Glutamatergic neuron (in vitro differentiated cells): ENCODE measurements around the gene UGGT2. TPM values are rescaled to one million over a fixed set of nuclear protein-coding genes. Genes with fewer than 3 reads are reported as not detected.
A peak's percentile ranks its signal among the peaks of the same experiment; 100 is the strongest.
"Not testable (repeated sequence)": the region's sequence is repeated elsewhere in the genome, so short reads cannot be mapped to it uniquely, and the experiment has no call there.

Experiments
- DNase-seq: peaks from one replicate; pipeline ENCODE4 v3.0.0; 2022
- H3K27ac Mint-ChIP-seq: one replicate; pipeline ENCODE4 v1.8.0; 2020; ENCODE audit warnings: mild to moderate bottlenecking, mixed read lengths, inconsistent platforms; ENCODE audit not compliant: unreplicated experiment
- H3K27me3 Mint-ChIP-seq: one replicate; pipeline ENCODE4 v1.8.0; 2020; ENCODE audit warnings: mild to moderate bottlenecking, moderate library complexity, mixed read lengths, inconsistent platforms; ENCODE audit not compliant: unreplicated experiment
- H3K36me3 Mint-ChIP-seq: one replicate; pipeline ENCODE4 v1.8.0; 2020; ENCODE audit warnings: mild to moderate bottlenecking, mixed read lengths, inconsistent platforms; ENCODE audit not compliant: unreplicated experiment
- H3K4me1 Mint-ChIP-seq: one replicate; pipeline ENCODE4 v1.8.0; 2020; ENCODE audit warnings: mild to moderate bottlenecking, low read depth, mixed read lengths, inconsistent platforms; ENCODE audit not compliant: unreplicated experiment
- H3K4me3 Mint-ChIP-seq: one replicate; pipeline ENCODE4 v1.8.0; 2020; ENCODE audit warnings: mild to moderate bottlenecking, mixed read lengths, inconsistent platforms; ENCODE audit not compliant: unreplicated experiment
- H3K9me3 Mint-ChIP-seq: one replicate; pipeline ENCODE4 v1.8.0; 2020; ENCODE audit warnings: mild to moderate bottlenecking, moderate library complexity, mixed read lengths, inconsistent platforms; ENCODE audit not compliant: unreplicated experiment
- total RNA-seq: library from RNA; stranded (reverse); fragmentation: NEBNext Ultra II Directional; extraction: Animal tissue kit (Norgen Biotek cat#: 25700); gene quantifications from one replicate; pipeline ENCODE4 v1.2.1, GENCODE V29; 2021; ENCODE audit not compliant: unreplicated experiment
- TF ChIP-seq, protein P1 (sequence below): fragments of 200-600 bp; sonication (generic); IDR thresholded peaks from one replicate; pipeline ENCODE4 v1.5.0; 2021; ENCODE audit not compliant: partially characterized antibody, unreplicated experiment

UGGT2 gene
- total RNA-seq, 1 donor from 2014 or later = 34.6 TPM

- Mint-ChIP-seq H3K4me3 (no peak overlapping the region), H3K9me3 (no peaks in the 10 kb centered on the region), H3K27me3 (no peaks in the 10 kb centered on the region), H3K27ac (no peak overlapping the region), H3K36me3 (peaks cover 5% of the 10 kb centered on the region), H3K4me1 (no peaks in the 10 kb centered on the region)
- DNase-seq = no peak
- TF ChIP-seq, protein P1, sequence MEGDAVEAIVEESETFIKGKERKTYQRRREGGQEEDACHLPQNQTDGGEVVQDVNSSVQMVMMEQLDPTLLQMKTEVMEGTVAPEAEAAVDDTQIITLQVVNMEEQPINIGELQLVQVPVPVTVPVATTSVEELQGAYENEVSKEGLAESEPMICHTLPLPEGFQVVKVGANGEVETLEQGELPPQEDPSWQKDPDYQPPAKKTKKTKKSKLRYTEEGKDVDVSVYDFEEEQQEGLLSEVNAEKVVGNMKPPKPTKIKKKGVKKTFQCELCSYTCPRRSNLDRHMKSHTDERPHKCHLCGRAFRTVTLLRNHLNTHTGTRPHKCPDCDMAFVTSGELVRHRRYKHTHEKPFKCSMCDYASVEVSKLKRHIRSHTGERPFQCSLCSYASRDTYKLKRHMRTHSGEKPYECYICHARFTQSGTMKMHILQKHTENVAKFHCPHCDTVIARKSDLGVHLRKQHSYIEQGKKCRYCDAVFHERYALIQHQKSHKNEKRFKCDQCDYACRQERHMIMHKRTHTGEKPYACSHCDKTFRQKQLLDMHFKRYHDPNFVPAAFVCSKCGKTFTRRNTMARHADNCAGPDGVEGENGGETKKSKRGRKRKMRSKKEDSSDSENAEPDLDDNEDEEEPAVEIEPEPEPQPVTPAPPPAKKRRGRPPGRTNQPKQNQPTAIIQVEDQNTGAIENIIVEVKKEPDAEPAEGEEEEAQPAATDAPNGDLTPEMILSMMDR = no peak
Measured at GRCh38 chr13:95950103-95950502, 103.1 kb downstream of the UGGT2 start.

GRCh38 chr13:95948656-95949055 lies 104.5 kb downstream of the UGGT2 start:
- TF ChIP-seq, protein P1 = no peak
- Mint-ChIP-seq H3K4me1 (no peaks in the 10 kb centered on the region), H3K4me3 (no peak overlapping the region), H3K27me3 (no peaks in the 10 kb centered on the region), H3K36me3 (peaks cover 5% of the 10 kb centered on the region), H3K27ac (no peak overlapping the region), H3K9me3 (no peaks in the 10 kb centered on the region)
- DNase-seq = no peak

DNA sequence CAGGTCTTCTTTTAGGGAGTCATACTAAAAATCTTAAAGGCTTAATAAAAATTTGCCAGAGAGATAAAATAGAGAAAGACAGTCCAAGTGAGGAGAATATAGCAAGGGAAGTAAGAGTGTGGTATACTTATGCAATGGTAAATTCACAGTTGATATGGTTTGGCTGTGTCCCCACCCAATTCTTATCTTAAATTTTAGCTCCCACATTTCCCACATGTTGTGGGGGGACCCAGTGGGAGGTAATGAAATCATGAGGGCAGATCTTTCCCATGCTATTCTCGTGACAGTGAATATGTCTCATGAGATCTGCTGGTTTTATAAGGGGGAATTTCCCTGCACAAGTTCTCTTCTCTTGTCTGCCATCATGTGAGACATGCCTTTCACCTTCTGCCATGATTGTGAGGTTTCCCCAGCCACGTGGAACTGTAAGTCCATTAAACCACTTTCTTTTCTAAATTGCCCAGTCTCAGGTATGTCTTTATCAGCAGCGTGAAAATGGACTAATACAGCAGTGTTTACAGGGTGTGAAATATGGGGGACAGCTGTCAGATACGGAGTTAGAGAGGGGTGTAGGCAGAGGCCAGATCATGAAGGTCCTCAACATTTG lies 115.4 kb downstream of the UGGT2 start:
- Mint-ChIP-seq H3K27ac (no peak overlapping the region), H3K27me3 (no peaks in the 10 kb centered on the region), H3K4me3 (no peak overlapping the region), H3K36me3 (peaks cover 34% of the 10 kb centered on the region), H3K9me3 (no peaks in the 10 kb centered on the region), H3K4me1 (no peaks in the 10 kb centered on the region)
- DNase-seq = no peak
- TF ChIP-seq, protein P1 = no peak

DNA sequence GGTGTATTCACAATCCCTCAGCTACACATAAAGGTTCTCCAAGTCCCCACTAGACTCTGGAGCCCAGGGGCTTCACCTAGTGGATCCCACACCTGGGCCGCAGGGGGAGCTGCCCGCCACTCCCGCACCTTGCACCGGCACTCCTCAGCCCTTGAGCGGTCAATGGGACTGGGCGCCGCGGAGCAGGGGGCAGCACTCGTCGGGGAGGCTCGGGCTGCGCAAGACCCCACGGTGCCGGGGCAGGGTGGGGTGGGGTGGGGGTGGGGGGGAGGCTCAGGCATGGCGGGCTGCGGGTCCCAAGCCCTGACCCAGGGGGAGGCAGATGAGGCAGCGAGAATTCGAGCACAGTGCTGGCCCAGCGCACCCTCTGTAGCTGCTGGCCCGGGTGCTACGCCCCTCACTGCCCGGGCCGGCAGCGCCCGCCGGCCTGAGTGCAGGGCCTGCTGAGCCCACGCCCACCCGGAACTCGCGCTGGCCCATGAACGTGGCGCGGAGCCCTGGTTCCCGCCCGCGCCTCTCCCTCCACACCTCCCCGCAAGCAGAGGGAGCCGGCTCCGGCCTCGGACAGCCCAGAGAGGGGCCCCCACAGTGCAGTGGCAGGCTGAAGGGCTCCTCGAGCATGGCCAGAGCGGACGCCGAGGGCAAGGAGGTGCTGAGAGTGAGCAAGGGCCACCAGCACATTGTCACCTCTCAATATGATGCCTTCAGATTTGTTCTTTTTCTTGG lies 121.7 kb downstream of the UGGT2 start:
- DNase-seq = no peak
- no peaks in the 10 kb centered on the region for H3K4me1 Mint-ChIP-seq
- no peak overlapping the region for H3K27ac Mint-ChIP-seq
- H3K27me3 Mint-ChIP-seq = peaks cover 2% of the 10 kb centered on the region
- H3K9me3 Mint-ChIP-seq = peaks cover 6% of the 10 kb centered on the region
- TF ChIP-seq, protein P1 = no peak
- H3K36me3 Mint-ChIP-seq = peaks cover 54% of the 10 kb centered on the region
- H3K4me3 Mint-ChIP-seq = no peak overlapping the region

DNA sequence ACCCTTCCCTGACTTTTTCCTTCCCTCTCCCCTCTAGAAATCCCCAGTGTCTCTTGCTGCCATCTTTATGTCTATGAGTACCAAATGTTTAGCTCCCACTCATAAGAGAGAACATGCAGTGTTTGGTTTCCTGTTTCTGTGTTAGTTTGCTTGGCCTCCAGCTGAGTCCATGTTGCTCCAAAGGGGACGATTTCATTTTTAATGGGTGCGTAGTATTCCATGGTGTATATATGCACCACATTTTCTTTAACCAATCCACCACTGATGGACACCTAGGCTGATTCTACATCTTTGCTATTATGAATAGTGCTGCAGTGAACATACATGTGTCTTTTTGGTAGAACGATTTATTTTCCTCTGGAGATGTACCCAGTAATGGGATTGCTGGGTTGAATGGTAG lies 123.8 kb downstream of the UGGT2 start:
- Mint-ChIP-seq H3K36me3 (peaks cover 38% of the 10 kb centered on the region), H3K27me3 (peaks cover 2% of the 10 kb centered on the region), H3K4me3 (no peak overlapping the region), H3K9me3 (peaks cover 6% of the 10 kb centered on the region), H3K27ac (peak overlapping the region; percentile 39), H3K4me1 (no peaks in the 10 kb centered on the region)
- no peak for DNase-seq
- TF ChIP-seq, protein P1 = no peak

GRCh38 chr13:95928367-95928906 lies 124.8 kb downstream of the UGGT2 start:
- H3K36me3 Mint-ChIP-seq = peaks cover 33% of the 10 kb centered on the region
- H3K4me3 Mint-ChIP-seq = not testable (repeated sequence)

More at GRCh38 chr13:95928367-95928906, 124.8 kb downstream of the UGGT2 start:
- not testable (repeated sequence) for DNase-seq, H3K27ac Mint-ChIP-seq, H3K4me1 Mint-ChIP-seq, H3K27me3 Mint-ChIP-seq, H3K9me3 Mint-ChIP-seq
